ENCODE data around the gene CCDC181. TPM values are rescaled to one million over a fixed set of nuclear protein-coding genes. Genes with fewer than 3 reads are reported as not detected.

The CCDC181 gene
- total RNA-seq, 1 donor from 2014 or later = 1.5 TPM

GRCh38 chr1:169367096-169367685, 60.1 kb downstream of the CCDC181 start:
- H3K36me3 ChIP-seq = peaks cover 0 to 6% of the 10 kb centered on the region in 2 donors
- peak overlapping the region; percentile 80 to 88 for H3K4me3 ChIP-seq
- DNase-seq (ENCODE audit: extremely low spot score in 2 of 2) = no peak
- H3K4me1 ChIP-seq = peaks cover 18% of the 10 kb centered on the region
- intact Hi-C loops (cut with DNase I) = no loop called here
- TF ChIP-seq POLR2A (IDR thresholded peaks at IDR 0.05) (no peak), CTCF (IDR thresholded peaks at IDR 0.05) (no peak), POLR2AphosphoS5 (IDR thresholded peaks at IDR 0.05; ENCODE audit: insufficient read depth in 1 of 2, low read depth in 1 of 2) (no peak)
- H3K9me3 ChIP-seq = no peaks in the 10 kb centered on the region
- H3K27ac ChIP-seq = peak overlapping the region; percentile 77
- no peaks in the 10 kb centered on the region for H3K27me3 ChIP-seq

- no peak overlapping the region for H3K4me3 ChIP-seq
- no peaks in the 10 kb centered on the region for H3K27me3 ChIP-seq
- H3K9me3 ChIP-seq = no peaks in the 10 kb centered on the region
- intact Hi-C loops (cut with DNase I) = no loop called here
- no peak overlapping the region for H3K27ac ChIP-seq
- TF ChIP-seq POLR2AphosphoS5 (IDR thresholded peaks at IDR 0.05; ENCODE audit: insufficient read depth in 1 of 2, low read depth in 1 of 2) (no peak), POLR2A (IDR thresholded peaks at IDR 0.05) (no peak), CTCF (IDR thresholded peaks at IDR 0.05) (no peak)
- no peak for DNase-seq (ENCODE audit: extremely low spot score in 2 of 2)
- peaks cover 0 to 4% of the 10 kb centered on the region in 2 donors for H3K36me3 ChIP-seq
- H3K4me1 ChIP-seq = peaks cover 24% of the 10 kb centered on the region
Measured at GRCh38 chr1:169364948-169365347, 62.3 kb downstream of the CCDC181 start.

- Histone ChIP-seq H3K27me3 (no peaks in the 10 kb centered on the region), H3K36me3 (no peaks in the 10 kb centered on the region), H3K4me3 (no peak overlapping the region), H3K4me1 (peaks cover 7% of the 10 kb centered on the region), H3K9me3 (no peaks in the 10 kb centered on the region), H3K27ac (no peak overlapping the region)
- intact Hi-C loops (cut with DNase I) = no loop called here
- TF ChIP-seq CTCF (IDR thresholded peaks at IDR 0.05) = no peak
- no peak for TF ChIP-seq POLR2A (IDR thresholded peaks at IDR 0.05)
- TF ChIP-seq POLR2AphosphoS5 (IDR thresholded peaks at IDR 0.05; ENCODE audit: insufficient read depth in 1 of 2, low read depth in 1 of 2) = no peak
- DNase-seq (ENCODE audit: extremely low spot score in 2 of 2) = no peak
Measured at GRCh38 chr1:169363046-169363730, 64.1 kb downstream of the CCDC181 start.

- H3K27ac ChIP-seq = no peak overlapping the region
- H3K27me3 ChIP-seq = no peaks in the 10 kb centered on the region
- H3K4me3 ChIP-seq = no peak overlapping the region
- no peaks in the 10 kb centered on the region for H3K9me3 ChIP-seq
- TF ChIP-seq POLR2AphosphoS5 (IDR thresholded peaks at IDR 0.05; ENCODE audit: insufficient read depth in 1 of 2, low read depth in 1 of 2) (no peak), CTCF (IDR thresholded peaks at IDR 0.05) (no peak), POLR2A (IDR thresholded peaks at IDR 0.05) (no peak)
- no peaks in the 10 kb centered on the region for H3K36me3 ChIP-seq
- no peak for DNase-seq (ENCODE audit: extremely low spot score in 2 of 2)
- intact Hi-C loops (cut with DNase I) = no loop called here
- H3K4me1 ChIP-seq = peaks cover 7% of the 10 kb centered on the region
Measured at GRCh38 chr1:169361281-169361680, 66.0 kb downstream of the CCDC181 start.

- no peak overlapping the region for H3K27ac ChIP-seq
- H3K9me3 ChIP-seq = no peaks in the 10 kb centered on the region
- no peaks in the 10 kb centered on the region for H3K27me3 ChIP-seq
- DNase-seq (ENCODE audit: extremely low spot score in 2 of 2) = no peak
- H3K4me1 ChIP-seq = peaks cover 7% of the 10 kb centered on the region
- intact Hi-C loops (cut with DNase I) = no loop called here
- H3K36me3 ChIP-seq = no peaks in the 10 kb centered on the region
- TF ChIP-seq POLR2A (IDR thresholded peaks at IDR 0.05) (no peak), CTCF (IDR thresholded peaks at IDR 0.05) (no peak), POLR2AphosphoS5 (IDR thresholded peaks at IDR 0.05; ENCODE audit: insufficient read depth in 1 of 2, low read depth in 1 of 2) (no peak)
- H3K4me3 ChIP-seq = no peak overlapping the region
Measured at GRCh38 chr1:169360415-169360814, 66.9 kb downstream of the CCDC181 start.
